Measurements from ENCODE around the gene IL1RAPL1.

The IL1RAPL1 gene

GRCh38 chrX:29824176-29824906 is 1237.1 kb downstream of the IL1RAPL1 start:
- no peak for DNase-seq

DNA sequence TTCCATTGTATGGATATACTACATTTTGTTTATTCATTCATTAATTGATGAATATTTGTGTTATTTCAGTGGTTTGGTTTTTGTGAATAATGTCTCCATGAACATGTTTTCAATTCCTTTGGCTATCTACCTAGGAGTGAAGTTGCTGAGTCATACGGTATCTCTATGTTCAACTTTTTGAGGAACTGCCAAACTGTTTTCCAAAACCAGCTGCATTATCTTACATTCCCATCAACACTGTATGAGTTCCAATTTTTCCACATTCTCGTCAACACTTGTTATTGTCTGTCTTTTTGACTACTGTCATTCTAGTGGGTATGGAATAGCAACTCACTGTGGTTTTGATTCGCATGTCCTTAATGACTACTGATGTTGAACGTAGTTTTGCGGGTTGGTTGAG is 1239.5 kb downstream of the IL1RAPL1 start:
- peak; percentile 34 for DNase-seq

- no peak for DNase-seq
Measured at GRCh38 chrX:29834311-29834710, 1247.1 kb downstream of the IL1RAPL1 start.

DNA sequence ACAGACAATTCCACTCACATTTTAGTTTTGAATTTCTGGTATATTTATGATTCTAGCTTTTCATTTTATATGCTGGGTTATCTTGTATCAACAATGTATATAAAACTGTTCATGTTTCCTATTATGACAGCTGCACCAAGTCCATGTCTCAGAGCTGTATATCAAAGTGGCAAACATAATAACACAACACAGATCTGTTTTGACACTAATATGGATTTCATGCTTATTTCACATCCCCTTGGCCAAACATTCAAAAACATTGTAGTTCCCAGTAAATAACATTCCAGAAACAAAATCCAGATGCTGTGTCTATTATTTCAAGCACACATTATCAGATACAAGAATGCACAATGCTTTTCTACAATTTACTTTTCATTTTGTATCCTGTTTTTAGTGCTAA is 1247.5 kb downstream of the IL1RAPL1 start:
- DNase-seq: no peak

DNA sequence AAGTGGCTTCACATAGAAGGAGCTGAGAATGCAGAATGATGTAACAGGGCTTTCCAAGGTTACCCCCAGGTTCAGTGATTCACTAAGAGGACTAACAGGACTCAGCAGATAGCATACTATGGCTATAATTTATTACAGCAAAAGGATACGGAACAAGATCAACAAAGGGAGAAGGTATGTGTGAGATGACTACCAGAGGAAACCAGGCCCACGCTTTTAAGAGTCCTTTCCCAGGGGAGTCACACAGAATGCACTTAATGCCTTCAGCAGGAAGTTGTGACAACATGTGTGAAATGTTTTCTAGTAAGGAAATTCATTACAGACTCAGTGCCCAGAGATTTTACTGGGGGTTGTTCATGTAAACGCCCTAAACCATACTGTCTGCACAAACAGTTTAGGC is 1254.5 kb downstream of the IL1RAPL1 start:
- peak; percentile 43 for DNase-seq

- DNase-seq: no peak
Measured at GRCh38 chrX:29842552-29842951, 1255.3 kb downstream of the IL1RAPL1 start.

DNA sequence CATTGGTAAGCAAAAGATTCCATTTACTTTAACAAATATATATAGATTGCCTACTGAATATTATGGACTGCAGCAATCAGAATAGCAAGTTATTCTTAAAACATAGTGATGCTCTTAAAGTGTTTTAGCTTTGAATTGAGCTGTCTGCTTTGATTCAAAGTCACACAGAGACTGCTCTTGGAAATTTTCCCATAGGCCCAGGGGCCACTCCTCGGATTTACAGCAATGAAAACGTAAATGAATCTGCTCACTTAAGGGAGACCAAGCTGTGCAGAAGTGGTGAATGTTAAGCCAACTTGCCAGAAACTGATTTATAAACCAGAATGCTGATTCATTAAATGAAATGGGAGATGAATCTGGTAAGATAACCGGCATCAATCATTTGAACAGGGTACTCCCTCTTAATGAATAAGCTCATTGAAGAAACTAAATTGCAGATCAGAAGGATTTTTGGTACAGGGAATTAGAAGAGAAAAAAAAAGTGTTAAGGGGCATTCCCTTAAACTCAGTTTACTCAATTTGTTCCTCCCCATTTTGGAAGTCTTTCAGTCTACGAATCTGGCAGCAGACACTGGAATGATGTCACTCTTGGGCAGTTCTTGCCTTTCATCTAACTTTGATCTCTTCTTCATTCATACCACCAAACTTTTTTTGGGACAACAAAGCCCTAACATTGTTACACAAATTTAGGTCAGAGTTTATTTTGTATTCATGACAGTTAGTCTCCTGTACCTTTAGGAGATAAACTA is 1264.8 kb downstream of the IL1RAPL1 start:
- DNase-seq: no peak

DNA sequence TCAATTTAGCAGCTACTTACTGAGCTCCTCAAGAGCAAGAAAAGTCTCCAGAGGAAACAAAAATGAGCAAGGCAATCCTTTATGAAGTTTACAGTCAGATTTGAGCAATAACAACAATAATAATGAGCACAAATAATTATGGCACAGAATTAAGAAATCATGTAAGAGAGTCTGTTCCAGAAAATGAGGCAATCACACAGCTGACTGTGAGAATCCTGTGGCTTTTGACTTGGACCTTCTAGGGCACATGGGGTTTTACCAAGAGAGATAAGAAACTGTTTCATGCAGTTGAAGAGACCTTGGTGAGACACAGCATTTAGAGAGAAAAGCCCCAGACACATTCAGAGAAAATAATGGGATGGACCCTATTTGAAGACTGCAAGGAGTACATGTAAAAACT is 1265.5 kb downstream of the IL1RAPL1 start:
- DNase-seq: no peak

- DNase-seq: peak; percentile 31
Measured at GRCh38 chrX:29858714-29859113, 1271.5 kb downstream of the IL1RAPL1 start.

GRCh38 chrX:29862126-29862677 is 1275.0 kb downstream of the IL1RAPL1 start:
- no peak for DNase-seq

DNA sequence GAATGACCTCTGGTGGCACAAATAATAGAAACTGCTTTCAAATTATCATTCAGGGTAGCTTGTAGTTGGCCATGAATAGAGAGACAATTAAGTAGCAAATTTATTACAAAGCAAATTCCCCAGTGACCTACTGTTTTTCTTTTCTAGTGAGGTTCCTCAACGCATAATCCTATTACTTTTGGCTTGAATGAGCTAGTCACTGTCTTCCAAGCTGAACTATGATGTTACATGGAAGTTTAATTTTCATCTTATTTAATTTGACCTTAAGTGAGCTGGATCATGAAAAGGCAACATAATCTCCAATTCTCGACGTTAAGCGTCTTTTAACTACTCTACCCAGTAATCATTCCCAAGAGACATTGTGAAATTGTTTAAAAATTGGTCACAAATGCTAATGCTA is 1280.7 kb downstream of the IL1RAPL1 start:
- no peak for DNase-seq

DNA sequence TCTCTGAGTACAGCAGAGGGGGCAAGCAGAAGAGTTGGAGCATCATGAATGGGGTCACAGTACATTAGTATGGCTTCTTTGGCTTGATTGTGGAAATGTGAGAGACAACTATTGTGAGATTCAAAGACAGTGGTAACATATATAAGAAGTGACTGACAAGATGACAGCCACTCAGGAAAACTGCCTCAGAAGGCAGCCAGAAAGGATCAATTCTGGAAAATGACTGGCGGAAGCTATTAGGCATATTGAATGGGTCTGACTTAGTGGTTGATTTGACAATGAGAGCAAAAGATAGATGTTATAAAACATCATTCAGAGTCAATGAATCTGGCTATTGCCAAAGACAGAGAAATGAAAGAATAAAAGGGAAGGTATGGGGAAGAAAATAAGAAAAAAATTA is 1282.6 kb downstream of the IL1RAPL1 start:
- no peak for DNase-seq

DNA sequence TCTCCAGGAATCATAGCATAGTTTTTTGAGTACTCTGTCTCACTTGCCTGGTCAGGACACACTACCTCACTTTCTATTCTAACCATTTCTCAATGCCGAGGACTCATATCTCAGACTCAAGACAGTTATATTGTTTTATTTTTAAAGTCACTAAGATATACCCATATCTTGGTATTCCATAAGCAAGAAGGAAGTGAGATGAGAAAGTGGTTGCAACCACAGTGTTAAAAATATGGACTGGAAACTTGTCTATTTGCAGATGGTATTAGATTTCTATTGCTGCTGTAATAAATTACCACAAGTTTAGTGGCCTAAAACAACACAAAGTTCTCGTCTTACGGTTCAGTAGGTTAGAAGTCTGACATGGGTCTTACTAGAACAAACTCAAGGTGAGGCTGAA is 1283.4 kb downstream of the IL1RAPL1 start:
- no peak for DNase-seq

GRCh38 chrX:29872831-29873230 is 1285.6 kb downstream of the IL1RAPL1 start:
- DNase-seq: no peak

DNA sequence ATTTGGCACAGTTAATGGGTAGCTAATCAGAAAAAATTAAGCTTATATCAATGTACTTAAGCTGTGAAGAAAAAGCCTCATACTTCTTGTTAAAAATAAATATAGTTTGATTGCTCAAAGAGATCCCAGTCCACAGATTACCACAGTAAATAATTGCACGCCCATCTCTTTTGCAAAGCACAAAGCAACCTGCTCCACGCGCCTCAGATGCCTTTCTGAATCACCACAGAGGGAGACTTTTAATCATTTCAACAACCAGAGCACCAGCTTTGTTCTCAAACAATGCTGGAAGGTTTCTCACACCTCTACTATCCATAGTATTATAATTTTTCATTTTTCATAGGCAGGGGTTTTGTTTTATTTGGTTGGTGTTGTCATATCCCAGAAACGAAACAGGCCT is 1289.5 kb downstream of the IL1RAPL1 start:
- DNase-seq: no peak

DNA sequence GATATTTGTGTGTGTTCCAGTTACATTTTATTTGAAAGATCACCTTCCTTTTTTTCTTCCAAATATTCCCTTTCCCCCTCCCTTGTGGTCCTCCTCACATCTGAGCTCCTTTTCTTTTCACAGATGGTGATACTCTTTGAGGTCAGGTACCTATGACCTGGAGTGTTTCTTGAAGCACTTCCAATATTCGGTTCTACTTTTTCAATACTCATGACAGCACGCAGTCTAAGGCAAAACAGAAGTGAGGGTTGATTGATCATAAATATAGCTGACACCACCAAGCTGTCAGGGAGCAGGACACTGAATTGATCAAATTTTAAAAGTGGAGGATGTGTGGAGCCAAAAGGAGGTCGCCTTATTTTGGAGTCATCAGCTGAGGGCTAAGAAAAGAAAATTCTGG is 1293.7 kb downstream of the IL1RAPL1 start:
- DNase-seq: no peak

DNA sequence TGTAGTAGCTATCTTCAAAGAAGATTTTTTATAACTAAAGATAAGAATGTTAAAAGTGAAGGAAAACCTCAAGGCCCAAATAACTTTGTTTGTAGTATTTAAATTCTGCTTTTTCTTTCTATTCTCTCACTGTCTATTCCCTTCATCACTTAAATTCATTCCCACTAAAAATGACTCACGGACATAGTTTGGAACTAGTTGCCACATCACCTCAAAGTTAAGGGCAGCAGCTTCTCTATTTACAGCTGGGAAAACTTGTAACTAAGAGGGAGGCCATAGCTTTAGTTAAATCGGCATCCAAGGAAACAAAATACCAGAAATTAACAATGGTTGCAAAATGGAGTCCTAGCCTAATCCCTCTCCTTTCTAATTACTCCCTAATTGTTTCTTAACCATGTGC is 1302.8 kb downstream of the IL1RAPL1 start:
- no peak for DNase-seq

- no peak for DNase-seq
Measured at GRCh38 chrX:29890646-29891200, 1303.5 kb downstream of the IL1RAPL1 start.

DNA sequence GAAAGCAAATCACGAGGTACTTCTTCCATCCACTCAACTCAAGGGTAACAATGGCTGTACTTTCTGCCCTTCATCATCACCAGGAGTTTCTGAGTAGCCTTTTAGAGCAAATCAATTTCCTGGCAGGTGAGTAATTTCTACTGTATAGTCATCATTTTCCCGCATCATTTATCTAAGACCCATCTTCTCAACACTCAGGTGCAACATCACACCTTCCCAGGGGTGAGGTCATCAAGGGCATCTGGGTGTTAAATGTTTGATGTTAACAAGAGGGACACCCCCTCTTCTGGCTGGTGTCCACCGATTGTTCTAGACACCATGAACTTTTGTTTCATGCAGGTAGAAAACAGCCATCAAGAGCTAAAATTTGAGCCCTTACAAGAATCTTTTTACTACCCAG is 1314.8 kb downstream of the IL1RAPL1 start:
- DNase-seq: no peak

GRCh38 chrX:29903360-29903759 is 1316.1 kb downstream of the IL1RAPL1 start:
- no peak for DNase-seq

- no peak for DNase-seq
Measured at GRCh38 chrX:29911673-29912072, 1324.4 kb downstream of the IL1RAPL1 start.

DNA sequence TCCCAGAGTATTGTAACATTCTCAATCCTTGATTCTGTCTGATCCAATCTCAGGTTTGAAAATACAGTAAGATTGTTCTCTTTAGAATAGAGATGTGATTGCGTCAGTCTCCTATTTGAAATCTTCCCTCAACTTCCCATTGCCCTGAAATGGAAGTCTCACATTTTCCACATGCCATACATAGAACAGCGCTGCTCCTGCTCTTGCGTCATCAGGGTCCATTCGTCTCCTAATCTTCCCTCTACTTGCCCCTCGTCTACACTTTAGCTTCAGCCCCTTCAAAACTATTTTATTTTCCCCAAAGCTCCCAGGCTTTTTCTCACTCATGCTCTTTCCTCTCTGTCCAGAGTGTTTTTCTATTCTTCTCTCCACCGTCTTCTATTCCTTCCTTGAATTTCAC is 1326.4 kb downstream of the IL1RAPL1 start:
- no peak for DNase-seq

- no peak for DNase-seq
Measured at GRCh38 chrX:29922607-29923006, 1335.4 kb downstream of the IL1RAPL1 start.

DNA sequence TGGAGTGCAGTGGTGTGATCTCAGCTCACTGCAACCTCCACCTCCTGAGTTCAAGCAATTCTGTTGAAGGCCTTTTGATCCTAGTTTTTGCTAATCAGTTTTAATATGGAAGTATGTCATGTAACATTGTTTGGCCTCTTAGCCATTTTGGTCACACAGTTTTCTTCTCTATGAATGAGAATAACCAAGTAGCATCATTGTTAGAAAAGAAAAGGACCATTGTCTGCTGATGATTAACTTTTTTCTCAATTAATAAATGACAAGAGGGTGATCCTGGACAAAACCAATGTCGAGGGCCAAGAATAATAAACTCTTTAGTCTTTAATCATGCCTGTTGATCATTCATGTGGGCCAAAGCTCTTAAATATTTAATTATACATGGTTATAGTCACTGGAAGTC is 1338.8 kb downstream of the IL1RAPL1 start:
- no peak for DNase-seq
